ENCODE measurements around the gene CLECL1.

GRCh38 chr12:9707356-9707755 lies 25.5 kb downstream of the CLECL1 start:
- TF ChIP-seq, protein P1, sequence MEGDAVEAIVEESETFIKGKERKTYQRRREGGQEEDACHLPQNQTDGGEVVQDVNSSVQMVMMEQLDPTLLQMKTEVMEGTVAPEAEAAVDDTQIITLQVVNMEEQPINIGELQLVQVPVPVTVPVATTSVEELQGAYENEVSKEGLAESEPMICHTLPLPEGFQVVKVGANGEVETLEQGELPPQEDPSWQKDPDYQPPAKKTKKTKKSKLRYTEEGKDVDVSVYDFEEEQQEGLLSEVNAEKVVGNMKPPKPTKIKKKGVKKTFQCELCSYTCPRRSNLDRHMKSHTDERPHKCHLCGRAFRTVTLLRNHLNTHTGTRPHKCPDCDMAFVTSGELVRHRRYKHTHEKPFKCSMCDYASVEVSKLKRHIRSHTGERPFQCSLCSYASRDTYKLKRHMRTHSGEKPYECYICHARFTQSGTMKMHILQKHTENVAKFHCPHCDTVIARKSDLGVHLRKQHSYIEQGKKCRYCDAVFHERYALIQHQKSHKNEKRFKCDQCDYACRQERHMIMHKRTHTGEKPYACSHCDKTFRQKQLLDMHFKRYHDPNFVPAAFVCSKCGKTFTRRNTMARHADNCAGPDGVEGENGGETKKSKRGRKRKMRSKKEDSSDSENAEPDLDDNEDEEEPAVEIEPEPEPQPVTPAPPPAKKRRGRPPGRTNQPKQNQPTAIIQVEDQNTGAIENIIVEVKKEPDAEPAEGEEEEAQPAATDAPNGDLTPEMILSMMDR (IDR thresholded peaks at IDR 0.05; ENCODE audit: control extremely low read depth in 1 of 3, insufficient read depth in 1 of 3, low read depth in 1 of 3, low read length in 3 of 3), result no peak
- TF ChIP-seq, protein P2, sequence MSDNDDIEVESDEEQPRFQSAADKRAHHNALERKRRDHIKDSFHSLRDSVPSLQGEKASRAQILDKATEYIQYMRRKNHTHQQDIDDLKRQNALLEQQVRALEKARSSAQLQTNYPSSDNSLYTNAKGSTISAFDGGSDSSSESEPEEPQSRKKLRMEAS (IDR thresholded peaks at IDR 0.05), result no peak
